ENCODE results near the gene LINC00632.
"Not testable (repeated sequence)": the region's sequence is repeated elsewhere in the genome, so short reads cannot be mapped to it uniquely, and the experiment has no call there.

The LINC00632 gene

DNA sequence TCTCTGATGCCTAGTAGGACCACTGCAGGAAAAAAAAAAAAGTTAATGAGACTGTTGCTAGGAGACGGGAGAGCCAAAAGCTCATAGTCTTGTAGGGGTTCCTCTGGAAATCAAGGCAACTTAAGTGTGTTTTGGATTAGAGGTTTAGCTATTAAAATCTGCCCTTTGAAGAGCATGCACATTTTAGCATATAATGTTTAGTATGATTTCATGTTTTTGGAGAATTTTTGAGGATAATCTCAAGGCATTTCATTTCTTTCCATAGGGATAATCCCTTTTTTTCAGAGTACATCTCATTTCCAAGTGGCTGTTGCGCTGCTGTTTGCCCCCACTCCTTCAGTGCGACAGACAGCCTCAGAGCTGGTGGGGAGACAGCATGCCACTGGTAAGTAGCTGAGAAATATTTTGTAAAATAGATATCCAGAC lies at the start of gene LINC00632:
LINC00632 (plus strand) TSS at position 339 of the 426 bp plus-strand sequence.
- peak in 41 of 56 donors; percentile 1 to 69 (median 19) for DNase-seq

- DNase-seq: peak in 1 of 56 donors; percentile 0
Measured at GRCh38 chrX:140661643-140662042, 47.9 kb upstream of the LINC00632 start.

- no peak for DNase-seq
Measured at GRCh38 chrX:140664939-140665338, 44.6 kb upstream of the LINC00632 start.

DNA sequence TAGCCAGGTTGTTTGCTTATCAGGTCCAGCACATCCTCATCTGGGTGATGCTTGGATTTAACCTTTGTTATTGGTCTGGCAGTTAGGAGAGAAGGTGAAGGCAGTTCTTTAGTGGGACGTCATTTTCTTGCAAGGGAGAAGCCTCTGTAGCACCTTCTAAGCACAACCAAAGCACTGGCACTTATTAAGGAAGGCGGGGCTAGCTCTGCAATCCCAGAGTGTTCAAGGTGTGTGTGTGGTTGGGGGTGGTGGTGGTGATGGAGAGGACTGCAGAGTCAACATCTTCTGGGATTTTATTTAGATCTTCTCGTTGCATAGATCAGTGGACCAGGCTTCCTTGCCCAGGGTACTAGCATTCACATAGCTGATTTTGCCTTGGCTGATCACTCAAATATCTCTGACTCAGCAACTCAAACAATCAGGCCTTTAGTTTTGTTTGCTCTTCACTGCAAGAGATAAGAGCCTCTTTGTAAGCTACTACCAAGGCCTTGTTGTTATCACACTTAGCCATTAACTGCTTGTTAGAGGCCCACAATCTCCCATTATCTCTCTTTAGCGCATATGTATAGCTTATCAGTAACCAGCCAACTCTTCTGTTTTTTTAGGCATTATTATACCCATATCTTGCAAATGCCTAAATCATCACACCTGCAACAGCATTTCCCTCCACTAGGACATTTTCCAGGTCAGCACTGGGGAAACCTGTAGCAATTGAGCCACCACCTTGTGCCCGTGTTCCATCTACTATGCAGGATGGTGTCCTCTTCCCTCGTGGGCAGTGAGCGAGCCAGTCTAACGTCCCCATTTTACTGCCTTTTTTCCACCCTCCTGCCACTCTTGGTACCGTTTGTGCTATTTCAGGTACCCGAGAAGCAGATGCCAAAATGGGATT lies 36.5 kb upstream of the LINC00632 start:
- DNase-seq: peak in 11 of 56 donors; percentile 0 to 30 (median 7)

DNA sequence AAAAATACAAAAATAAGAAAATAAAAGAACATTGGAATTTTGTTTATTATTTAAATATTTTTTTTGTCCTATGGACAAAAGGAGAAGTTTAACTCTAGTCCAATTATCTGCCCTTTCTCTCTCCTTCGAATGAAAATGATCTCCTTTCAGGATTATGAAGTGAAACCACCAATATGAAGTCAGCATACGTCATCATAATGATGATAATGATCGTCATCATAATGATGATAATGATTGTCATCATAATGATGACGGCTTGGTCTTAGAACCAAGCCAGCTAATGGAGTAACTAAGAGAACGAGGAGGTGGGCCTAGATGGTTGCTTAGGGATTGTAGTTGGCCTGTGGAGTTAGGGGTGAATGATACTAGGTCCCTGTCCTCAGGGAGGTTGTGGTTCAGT lies 21.9 kb upstream of the LINC00632 start:
- DNase-seq: no peak

- DNase-seq: not testable (repeated sequence)
Measured at GRCh38 chrX:140691596-140691995, 18.0 kb upstream of the LINC00632 start.

DNA sequence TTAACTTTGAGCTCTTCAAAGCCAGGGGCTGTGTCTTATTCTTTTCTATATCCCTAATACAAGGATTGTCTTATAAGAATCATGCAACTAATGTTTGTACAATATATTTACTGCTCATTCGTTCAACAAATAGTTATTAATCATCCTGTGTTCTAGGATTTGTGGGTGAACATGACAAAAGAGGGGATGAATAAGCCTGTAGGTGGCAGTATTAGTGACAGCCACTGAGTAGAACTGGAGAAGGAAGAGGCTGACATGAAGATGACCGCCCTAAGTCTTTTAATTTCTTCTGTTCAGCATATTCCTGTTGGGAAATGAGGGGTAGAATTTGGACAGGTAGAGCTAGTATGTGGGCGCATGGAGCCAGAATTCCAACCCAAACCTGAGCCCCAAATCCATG lies 11.9 kb upstream of the LINC00632 start:
- DNase-seq: no peak

GRCh38 chrX:140701480-140701879 lies 8.1 kb upstream of the LINC00632 start:
- DNase-seq: peak in 10 of 56 donors; percentile 0 to 7 (median 2)

GRCh38 chrX:140710710-140711109 lies 1.2 kb downstream of the LINC00632 start:
- DNase-seq: peak in 50 of 56 donors; percentile 0 to 79 (median 36)

DNA sequence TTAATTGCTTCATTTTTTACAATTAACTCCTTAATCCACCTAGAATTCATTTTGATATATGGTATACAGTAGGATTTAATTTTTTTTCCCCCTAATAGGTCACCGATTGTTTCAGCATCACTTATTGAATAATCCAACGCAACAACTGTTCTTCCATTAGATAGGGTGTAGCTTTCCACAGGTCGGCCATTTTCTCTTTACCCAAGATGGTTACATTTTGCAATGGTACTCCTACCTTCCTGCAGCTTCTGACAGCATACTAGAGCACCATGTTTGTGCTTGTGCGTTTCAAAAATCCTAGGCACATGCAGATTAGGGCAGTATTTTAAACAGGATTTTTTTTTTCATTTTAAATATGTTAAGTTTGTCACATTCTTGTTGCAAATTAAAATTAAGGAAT lies 2.3 kb downstream of the LINC00632 start:
- DNase-seq: no peak

DNA sequence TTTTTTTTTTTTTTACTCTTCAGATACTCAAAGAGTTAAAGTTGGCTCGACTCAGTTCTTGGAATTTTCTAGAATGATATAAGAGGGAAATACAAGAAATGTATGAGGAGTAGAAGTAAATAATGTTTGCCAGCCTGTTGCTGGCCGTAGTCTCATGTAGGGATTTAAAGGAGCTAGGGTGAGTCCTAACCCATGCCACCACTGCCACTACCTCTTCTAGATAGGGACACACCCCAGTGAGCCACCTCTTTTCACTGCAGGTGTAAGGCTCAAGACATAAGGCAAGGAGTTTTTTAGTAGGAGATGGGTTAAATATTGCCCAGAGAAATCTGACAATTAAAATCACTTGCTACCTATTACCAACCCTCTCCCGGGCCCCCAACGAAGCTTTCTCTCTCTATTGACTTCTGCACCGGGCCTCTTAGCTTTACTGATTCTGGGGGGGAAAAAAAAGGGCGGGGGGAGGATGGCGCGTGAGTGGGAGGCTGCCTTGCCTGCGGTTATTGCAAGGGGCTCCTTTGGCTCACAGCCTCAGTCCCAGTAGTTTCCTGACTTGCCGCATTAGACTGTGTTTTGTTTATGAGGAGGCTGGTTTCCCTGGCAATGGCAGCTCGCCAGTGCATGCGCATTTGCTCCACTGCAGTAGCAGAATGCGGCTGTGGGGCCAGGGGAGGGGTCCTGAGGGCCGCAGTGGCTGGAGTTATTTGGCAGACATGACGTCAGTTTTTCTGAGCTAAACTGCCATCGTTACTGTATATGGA lies 3.0 kb downstream of the LINC00632 start:
- peak in 53 of 56 donors; percentile 1 to 75 (median 48) for DNase-seq

- peak in 2 of 56 donors; percentile 22 to 45 for DNase-seq
Measured at GRCh38 chrX:140713174-140713539, 3.6 kb downstream of the LINC00632 start.

DNA sequence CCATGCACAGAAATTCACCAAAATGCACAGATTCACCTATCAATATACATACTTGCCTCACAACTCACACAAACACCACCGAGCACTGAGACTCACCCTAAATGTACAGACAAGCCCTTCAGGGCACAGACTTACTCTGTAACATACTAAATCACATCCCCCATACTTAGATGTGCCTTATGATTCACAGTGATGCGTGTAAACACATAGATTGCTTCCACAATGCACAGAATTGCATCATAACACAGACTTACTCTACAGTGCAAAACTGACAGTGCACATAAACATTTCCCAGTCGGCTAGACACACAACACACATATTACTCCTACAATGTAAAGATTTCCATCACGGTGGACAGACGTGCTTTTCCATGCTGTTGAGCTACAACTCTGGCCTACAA lies 6.2 kb downstream of the LINC00632 start:
- DNase-seq: no peak

DNA sequence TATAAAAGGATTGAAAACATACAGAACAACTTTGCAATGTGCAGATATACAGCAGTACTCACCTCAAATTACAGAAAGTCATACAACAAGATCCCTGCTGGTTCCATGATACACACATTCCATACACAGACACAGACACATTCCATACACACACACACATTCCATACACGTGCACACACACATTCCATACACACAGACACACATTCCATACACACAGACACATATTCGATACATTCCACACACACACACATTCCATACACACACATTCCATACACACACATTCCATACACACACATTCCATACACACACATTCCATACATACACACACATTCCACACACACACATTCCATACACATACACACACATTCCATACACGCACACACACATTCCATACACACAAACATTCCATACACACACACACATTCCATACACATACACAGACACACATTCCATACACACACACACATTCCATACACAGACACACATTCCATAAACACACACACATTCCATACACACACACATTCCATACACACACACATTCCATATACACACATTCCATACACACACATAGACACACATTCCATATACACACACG lies 13.7 kb downstream of the LINC00632 start:
- no peak for DNase-seq

DNA sequence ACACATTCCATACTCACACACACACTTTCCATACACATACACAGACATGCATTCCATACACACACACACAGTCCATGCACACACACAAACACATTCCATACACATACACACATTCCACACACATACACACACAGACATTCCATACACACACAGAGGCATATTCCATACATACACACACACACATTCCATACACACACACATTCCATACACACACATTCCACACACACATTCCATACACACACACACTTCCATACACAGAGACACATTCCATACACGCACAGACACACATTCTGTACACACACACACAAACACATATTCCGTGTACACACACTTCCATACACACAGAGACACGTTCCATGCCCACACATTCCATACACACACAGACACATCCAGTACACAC lies 14.8 kb downstream of the LINC00632 start:
- no peak for DNase-seq

- no peak for DNase-seq
Measured at GRCh38 chrX:140724736-140725135, 15.2 kb downstream of the LINC00632 start.

- no peak for DNase-seq
Measured at GRCh38 chrX:140725500-140725899, 15.9 kb downstream of the LINC00632 start.

GRCh38 chrX:140733766-140734342 lies 24.3 kb downstream of the LINC00632 start:
- peak in 18 of 56 donors; percentile 0 to 32 (median 6) for DNase-seq

- no peak for DNase-seq
Measured at GRCh38 chrX:140744085-140744484, 34.5 kb downstream of the LINC00632 start.

- DNase-seq: peak in 1 of 56 donors; percentile 4
Measured at GRCh38 chrX:140756941-140757340, 47.4 kb downstream of the LINC00632 start.

DNA sequence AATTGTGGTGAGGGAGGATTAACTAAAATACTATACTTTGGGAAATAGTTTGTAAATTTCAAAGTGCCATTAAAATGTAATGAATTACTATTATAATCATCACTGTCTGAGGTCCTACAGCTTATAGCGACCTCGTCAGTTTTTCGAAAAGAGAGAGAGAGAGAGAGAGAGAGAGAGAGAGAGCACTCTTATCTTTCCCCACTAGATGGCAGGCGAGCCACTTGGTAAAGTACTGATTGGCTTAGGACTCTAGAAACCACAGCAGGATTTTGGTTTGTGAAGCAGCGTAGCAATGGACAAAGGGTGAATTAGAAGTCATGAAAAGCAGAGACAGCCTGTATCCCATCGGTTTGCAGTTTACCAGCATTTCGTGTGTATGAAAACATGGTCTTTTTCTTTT lies 52.5 kb downstream of the LINC00632 start:
- peak in 35 of 56 donors; percentile 0 to 55 (median 14) for DNase-seq
